ENCODE measurements around the gene ARID1A. TPM values are rescaled to one million over a fixed set of nuclear protein-coding genes. Genes with fewer than 3 reads are reported as not detected.

Gene ARID1A
- total RNA-seq, 1 donor from 2014 or later, result 50.4 TPM

GRCh38 chr1:26728645-26729044 is 32.8 kb downstream of the ARID1A start:
- DNase-seq, result no peak

GRCh38 chr1:26729633-26730032 is 33.8 kb downstream of the ARID1A start:
- DNase-seq, result no peak

- no peak for DNase-seq
Measured at GRCh38 chr1:26730695-26731094, 34.9 kb downstream of the ARID1A start.

- DNase-seq, result no peak
Measured at GRCh38 chr1:26731233-26731902, 35.6 kb downstream of the ARID1A start.

GRCh38 chr1:26733392-26733791 is 37.6 kb downstream of the ARID1A start:
- no peak for DNase-seq

- DNase-seq, result no peak
Measured at GRCh38 chr1:26733982-26734381, 38.2 kb downstream of the ARID1A start.

- DNase-seq, result no peak
Measured at GRCh38 chr1:26734501-26735058, 38.8 kb downstream of the ARID1A start.

- no peak for DNase-seq
Measured at GRCh38 chr1:26739329-26739914, 43.6 kb downstream of the ARID1A start.

GRCh38 chr1:26740023-26740634 is 44.3 kb downstream of the ARID1A start:
- DNase-seq, result no peak

GRCh38 chr1:26740952-26741351 is 45.1 kb downstream of the ARID1A start:
- no peak for DNase-seq

GRCh38 chr1:26743426-26744059 is 47.7 kb downstream of the ARID1A start:
- no peak for DNase-seq

GRCh38 chr1:26744075-26744959 is 48.5 kb downstream of the ARID1A start:
- peak; percentile 9 for DNase-seq

GRCh38 chr1:26745191-26745590 is 49.4 kb downstream of the ARID1A start:
- DNase-seq, result no peak

GRCh38 chr1:26747048-26747447 is 51.2 kb downstream of the ARID1A start:
- no peak for DNase-seq

GRCh38 chr1:26748351-26748750 is 52.5 kb downstream of the ARID1A start:
- no peak for DNase-seq

GRCh38 chr1:26749458-26749857 is 53.6 kb downstream of the ARID1A start:
- DNase-seq, result no peak

GRCh38 chr1:26750428-26750827 is 54.6 kb downstream of the ARID1A start:
- DNase-seq, result no peak

- DNase-seq, result no peak
Measured at GRCh38 chr1:26752519-26752918, 56.7 kb downstream of the ARID1A start.

GRCh38 chr1:26754086-26754874 is 58.5 kb downstream of the ARID1A start:
- no peak for DNase-seq

GRCh38 chr1:26758358-26758757 is 62.5 kb downstream of the ARID1A start:
- no peak for DNase-seq

GRCh38 chr1:26759531-26759930 is 63.7 kb downstream of the ARID1A start:
- no peak for DNase-seq

All from skin of body (tissue), 2 donors.